K562 (cell line): ENCODE data around the gene CACNA1C. TPM values are rescaled to one million over a fixed set of nuclear protein-coding genes. Genes with fewer than 3 reads are reported as not detected.

Experiments
- ATAC-seq: fragments of 200-7000 bp; cut with Tn5 transposase; 3 replicates; pipeline ENCODE4 v1.9.1; 2020; ENCODE audit warnings: moderate library complexity
- BruUV-seq: library from RNA; stranded (reverse); fragments of 400-500 nt; replicated peaks from 2 replicates; lab custom pipeline; 2021; lab: Mats Ljungman, UMichigan
- CTCF ChIA-PET: fragments of 300-600 bp; formaldehyde crosslinking; extraction: SDS; loops from one replicate; lab custom pipeline; 2021; ENCODE audit warnings: low intra/inter-chr PET ratio; lab: Yijun Ruan, JAX
- POLR2A ChIA-PET: fragments of 300-600, 350-650 bp; sonication (Branson Sonifier 250); formaldehyde crosslinking; extraction: SDS; loops from one replicate; lab custom pipeline; 2021; ENCODE audit warnings: antibody characterized with exemption, inconsistent platforms; lab: Yijun Ruan, JAX
- DNase-seq, 4 experiments: peaks; one replicate each; pipeline versions ENCODE4 v3.0.0 to v3.0.0-alpha.2; 2011 to 2018; ENCODE audit warnings: low spot score in 3 of 4, mixed read lengths in 3 of 4; ENCODE audit errors: extremely low read depth in 1 of 4
- FAIRE-seq: peaks from 2 replicates; lab custom pipeline; 2011; peaks lifted over from hg19 to GRCh38; lab: Jason Lieb, UNC
- H2AFZ ChIP-seq: 2 replicates; pipeline ENCODE4 v1.6.0; 2011; ENCODE audit warnings: low read depth, low read length, control low read depth, inconsistent platforms
- H3K27ac ChIP-seq: fragments of 200-600 bp; 3 replicates; pipeline ENCODE4 v1.8.0; 2011; ENCODE audit warnings: low read depth, mild to moderate bottlenecking, control low read depth, inconsistent platforms, low read length, moderate library complexity, mixed read lengths; ENCODE audit errors: extremely low read depth
- H3K27me3 ChIP-seq, 2 experiments: fragments of 300-600 bp in 1 of 2; 2 replicates in 1 of 2; 3 replicates in 1 of 2; pipeline versions ENCODE4 v1.6.0 to v1.8.0; 2011; ENCODE audit warnings: inconsistent platforms in 2 of 2, low read length in 2 of 2, mild to moderate bottlenecking in 1 of 2, mixed read lengths in 1 of 2, moderate library complexity in 1 of 2; ENCODE audit not compliant: control insufficient read depth in 2 of 2, insufficient read depth in 2 of 2
- H3K36me3 ChIP-seq: fragments of 300-600 bp; 3 replicates; pipeline ENCODE4 v1.8.0; 2011; ENCODE audit warnings: mild to moderate bottlenecking, low read length, inconsistent platforms; ENCODE audit not compliant: control insufficient read depth, insufficient read depth
- H3K4me1 ChIP-seq, 2 experiments: fragments of 200-600 bp in 1 of 2; replicated peaks in 1 of 2; 2 replicates in 1 of 2; 3 replicates in 1 of 2; pipeline versions ENCODE4 v1.5.1 to v1.8.0; 2011; ENCODE audit warnings: inconsistent platforms in 2 of 2, low read length in 2 of 2, mild to moderate bottlenecking in 1 of 2, mixed read lengths in 1 of 2, moderate library complexity in 1 of 2; ENCODE audit not compliant: control insufficient read depth in 2 of 2, insufficient read depth in 2 of 2
- H3K4me2 ChIP-seq: 2 replicates; pipeline ENCODE4 v1.6.1; 2011; ENCODE audit warnings: low read length, control low read depth, inconsistent platforms, mixed read lengths; ENCODE audit not compliant: insufficient read depth
- H3K4me3 ChIP-seq: fragments of 200-600 bp; sonication (generic), shearing (Covaris generic); 2 replicates; pipeline ENCODE4 v1.5.1; 2016; ENCODE audit warnings: control low read depth, inconsistent platforms
- H3K79me2 ChIP-seq: fragments of 200-600 bp; 3 replicates; pipeline ENCODE4 v1.8.0; 2011; ENCODE audit warnings: low read length, inconsistent platforms; ENCODE audit not compliant: control insufficient read depth, insufficient read depth
- H3K9ac ChIP-seq, 2 experiments: 2 replicates each; pipeline versions ENCODE4 v1.6.0 to v1.6.1; 2011; ENCODE audit warnings: low read depth in 2 of 2, low read length in 2 of 2, control low read depth in 1 of 2, inconsistent platforms in 1 of 2, mild to moderate bottlenecking in 1 of 2, mixed read lengths in 1 of 2; ENCODE audit not compliant: insufficient read depth in 1 of 2
- H3K9me1 ChIP-seq: one replicate; pipeline ENCODE4 v1.6.0; 2011; ENCODE audit warnings: inconsistent platforms, mild to moderate bottlenecking, low read length, moderate library complexity; ENCODE audit not compliant: control insufficient read depth, insufficient read depth
- H3K9me3 ChIP-seq: replicated peaks from 2 replicates; pipeline ENCODE4 v1.5.1; 2011; ENCODE audit warnings: low read depth, low read length, inconsistent platforms; ENCODE audit not compliant: control insufficient read depth, insufficient read depth
- H4K20me1 ChIP-seq: replicated peaks from 2 replicates; pipeline ENCODE4 v1.6.1; 2011; ENCODE audit warnings: low read length, inconsistent platforms, mixed read lengths; ENCODE audit not compliant: control insufficient read depth, insufficient read depth
- BRD4 ChIP-seq: fragments of 200-600 bp; sonication (generic); IDR thresholded peaks from 2 replicates; pipeline ENCODE4 v1.6.1; 2017; ENCODE audit warnings: inconsistent platforms
- ESRRA ChIP-seq: fragments of 450-650 bp; IDR thresholded peaks from 2 replicates; pipeline ENCODE4 v1.6.1; 2014; ENCODE audit warnings: low read depth, mild to moderate bottlenecking, moderate library complexity, borderline replicate concordance
- NR2C2 ChIP-seq, 2 experiments: fragments of 200-800 bp in 1 of 2; sonication (Bioruptor generic) in 1 of 2; sonication (generic) in 1 of 2; formaldehyde crosslinking in 1 of 2; IDR thresholded peaks; 2 replicates each; pipeline versions ENCODE4 v1.6.1 to v1.8.0; 2016 to 2022; ENCODE audit warnings: mild to moderate bottlenecking in 1 of 2, missing compliant biosample characterization in 1 of 2, missing genetic modification characterization in 1 of 2, missing genetic modification reagents in 1 of 2
- ZNF717 ChIP-seq: fragments of 250-450 bp; sonication (Bioruptor Pico); IDR thresholded peaks from 2 replicates; pipeline ENCODE4 v1.5.0; 2021
- WGBS: fragments of 100-300 bp; shearing (Covaris generic); methylation state at CpG from one replicate; pipeline ENCODE4 v1.1.6; 2016; ENCODE audit warnings: low coverage, mixed read lengths; ENCODE audit not compliant: insufficient coverage; ENCODE audit errors: missing lambda C conversion rate; 5-methylcytosine and 5-hydroxymethylcytosine counted together
- in situ Hi-C: fragments of 300-500 bp; cut with MboI; formaldehyde crosslinking; loops from 4 replicates; pipeline ENCODE4 v1.15.0; 2018; ENCODE audit warnings: inconsistent platforms, mixed read lengths
- intact Hi-C: fragments of 100-400 bp; cut with micrococcal nuclease; formaldehyde crosslinking; loops from 2 replicates; pipeline ENCODE4 v1.14.2; 2022
- polyA plus RNA-seq, 8 experiments: library from polyadenylated mRNA; depleted of rRNA in 4 of 8; stranded (reverse) in 5 of 8; unstranded in 3 of 8; fragments of >200 nt; fragmentation: Nextera tagmentation in 2 of 8; fragmentation: Illumina TruSeq in 1 of 8; extraction: Ambion mirVana in 2 of 8; extraction: Trizol in 1 of 8; gene quantifications; 2 replicates each; pipeline versions ENCODE4 v1.2.1 to v1.2.3, GENCODE V29; 2011 to 2014; ENCODE audit warnings: inconsistent platforms in 1 of 8, missing spikeins in 1 of 8
- total RNA-seq, 7 experiments: library from RNA; depleted of rRNA in 6 of 7; stranded (reverse); fragments of >200 nt in 6 of 7; fragmentation: Illumina TruSeq in 2 of 7; extraction: Trizol in 2 of 7; gene quantifications; 2 replicates each; pipeline versions ENCODE4 v1.2.1 to v1.2.3, GENCODE V29; 2011 to 2021; ENCODE audit warnings: low replicate concordance in 1 of 7
- TF ChIP-seq, protein P1 (sequence below), 3 experiments: IDR thresholded peaks in 2 of 3; conservative IDR thresholded peaks in 1 of 3; 2 replicates each; pipeline ENCODE4 v1.5.1; 2011 to 2012; ENCODE audit warnings: low read length in 3 of 3, mild to moderate bottlenecking in 3 of 3, control low read depth in 2 of 3, improper control_type of control experiment in 1 of 3, inconsistent platforms in 1 of 3, low read depth in 1 of 3, mixed read lengths in 1 of 3, moderate library complexity in 1 of 3; ENCODE audit not compliant: insufficient read depth in 2 of 3

CACNA1C gene
- total and polyA plus RNA-seq, 9 of the 15 experiments (the other 6 are each of a cell fraction or from before 2014, with no cell fraction given): not detected

DNA sequence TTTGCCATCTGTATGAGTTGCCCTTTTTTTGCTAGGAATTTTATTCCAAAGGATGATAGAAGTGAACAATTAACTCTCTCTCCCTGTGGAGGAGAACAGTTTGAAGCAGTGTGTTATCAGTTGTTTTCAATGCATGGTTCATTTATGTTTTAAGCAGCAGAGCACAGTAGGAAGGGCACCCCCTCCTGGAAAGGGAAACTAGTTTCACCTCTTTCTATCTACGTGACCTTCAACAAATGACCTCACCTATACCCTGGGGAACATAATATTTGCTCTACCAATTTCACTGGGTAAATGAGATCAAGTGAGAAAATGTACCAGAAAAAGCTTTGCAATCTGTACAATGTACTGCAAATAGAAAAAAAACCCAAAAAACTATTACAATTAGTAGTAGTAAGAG lies 43.2 kb upstream of the CACNA1C start:
- BruUV-seq: no TSS peak
- CTCF ChIA-PET: no interaction called here
- Histone ChIP-seq H3K9me1 (no peaks in the 10 kb centered on the region), H3K79me2 (no peaks in the 10 kb centered on the region), H4K20me1 (no peaks in the 10 kb centered on the region), H3K36me3 (no peaks in the 10 kb centered on the region), H2AFZ (no peak overlapping the region)
- DNase-seq: peak in 1 of 4 experiments; percentile 11
- intact Hi-C loops: no loop called here
- TF ChIP-seq, protein P1, sequence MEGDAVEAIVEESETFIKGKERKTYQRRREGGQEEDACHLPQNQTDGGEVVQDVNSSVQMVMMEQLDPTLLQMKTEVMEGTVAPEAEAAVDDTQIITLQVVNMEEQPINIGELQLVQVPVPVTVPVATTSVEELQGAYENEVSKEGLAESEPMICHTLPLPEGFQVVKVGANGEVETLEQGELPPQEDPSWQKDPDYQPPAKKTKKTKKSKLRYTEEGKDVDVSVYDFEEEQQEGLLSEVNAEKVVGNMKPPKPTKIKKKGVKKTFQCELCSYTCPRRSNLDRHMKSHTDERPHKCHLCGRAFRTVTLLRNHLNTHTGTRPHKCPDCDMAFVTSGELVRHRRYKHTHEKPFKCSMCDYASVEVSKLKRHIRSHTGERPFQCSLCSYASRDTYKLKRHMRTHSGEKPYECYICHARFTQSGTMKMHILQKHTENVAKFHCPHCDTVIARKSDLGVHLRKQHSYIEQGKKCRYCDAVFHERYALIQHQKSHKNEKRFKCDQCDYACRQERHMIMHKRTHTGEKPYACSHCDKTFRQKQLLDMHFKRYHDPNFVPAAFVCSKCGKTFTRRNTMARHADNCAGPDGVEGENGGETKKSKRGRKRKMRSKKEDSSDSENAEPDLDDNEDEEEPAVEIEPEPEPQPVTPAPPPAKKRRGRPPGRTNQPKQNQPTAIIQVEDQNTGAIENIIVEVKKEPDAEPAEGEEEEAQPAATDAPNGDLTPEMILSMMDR (IDR thresholded peaks at IDR 0.05 in 2 of 3, conservative IDR thresholded peaks at IDR 0.05 in 1 of 3; ENCODE audit: insufficient read depth in 2 of 3, low read depth in 1 of 3, low read length in 3 of 3): peak in 1 of 3 experiments; percentile 20; a peak in 2 of 6 replicates
- no peak for TF ChIP-seq ZNF717 (CRISPR knock-in tag)
- no peak for TF ChIP-seq NR2C2 (CRISPR knock-in tag; IDR thresholded peaks at IDR 0.05)
- no peak for TF ChIP-seq NR2C2 (tag; IDR thresholded peaks at IDR 0.05)
- no peak for TF ChIP-seq BRD4
- peak; percentile 89 for TF ChIP-seq ESRRA
- TF ChIP-seq, all 486 proteins: peak for 2
- no peaks in the 10 kb centered on the region for H3K4me1 ChIP-seq
- no peak for FAIRE-seq
- in situ Hi-C loops: no loop called here
- H3K27ac ChIP-seq: no peak overlapping the region
- H3K9ac ChIP-seq: no peak overlapping the region
- POLR2A ChIA-PET: no interaction called here
- H3K4me2 ChIP-seq: no peak overlapping the region
- ATAC-seq: no peak
- H3K27me3 ChIP-seq: peaks cover 0 to 2% of the 10 kb centered on the region in 2 experiments; a peak in 2 of 5 replicates
- no peak overlapping the region for H3K4me3 ChIP-seq
- H3K9me3 ChIP-seq: no peaks in the 10 kb centered on the region
- 0% methylated on average over 1 of the region's 1 CpG for WGBS
